HG02970 (cell line): Measurements from ENCODE around the gene ADRM1.

Source experiments
- ATAC-seq: cut with Tn5 transposase; IDR thresholded peaks from one replicate; pipeline ENCODE4 v1.9.1; 2021; ENCODE audit warnings: mild to moderate bottlenecking, moderate library complexity, moderate number of reproducible peaks; ENCODE audit not compliant: unreplicated experiment, low FRiP score

ADRM1 gene

DNA sequence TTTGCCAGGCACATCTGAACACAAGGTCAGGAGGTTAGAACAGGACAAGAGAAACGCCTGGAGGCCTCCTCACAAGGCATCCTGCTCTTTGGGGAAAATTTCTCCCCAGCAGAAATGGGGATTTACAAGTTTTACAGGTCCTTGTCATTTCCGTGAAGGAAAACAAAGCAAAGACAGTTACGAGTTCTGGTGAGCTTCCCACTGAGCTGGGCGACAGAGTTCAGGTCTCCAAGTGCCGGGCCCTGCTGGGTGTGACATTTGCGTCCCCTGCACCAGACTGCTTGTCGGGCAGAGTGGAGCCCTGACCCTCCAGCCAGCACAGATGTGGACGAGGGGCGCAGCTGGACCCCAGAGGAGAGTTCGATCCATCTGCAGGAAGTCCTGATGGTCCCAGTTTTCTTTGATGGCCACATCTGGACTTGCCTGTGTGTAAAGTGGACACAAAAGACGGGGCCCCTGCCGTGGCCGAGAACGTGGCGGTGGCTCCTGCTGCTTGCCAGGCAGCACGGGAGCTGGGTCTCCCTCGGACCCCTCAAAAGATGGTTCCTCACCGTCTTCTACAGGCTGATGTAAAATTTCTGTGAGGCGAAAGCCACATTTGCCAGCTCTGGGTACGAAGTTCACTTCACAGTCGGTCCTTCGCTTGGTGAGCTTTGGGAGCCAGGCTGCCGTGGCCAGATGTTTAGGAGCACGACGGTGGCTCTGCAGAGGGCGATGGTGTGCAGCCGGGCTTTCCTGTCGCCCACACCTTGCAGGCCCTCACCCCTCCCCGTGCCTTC lies 5.2 kb upstream of the ADRM1 start:
- no peak for ATAC-seq

DNA sequence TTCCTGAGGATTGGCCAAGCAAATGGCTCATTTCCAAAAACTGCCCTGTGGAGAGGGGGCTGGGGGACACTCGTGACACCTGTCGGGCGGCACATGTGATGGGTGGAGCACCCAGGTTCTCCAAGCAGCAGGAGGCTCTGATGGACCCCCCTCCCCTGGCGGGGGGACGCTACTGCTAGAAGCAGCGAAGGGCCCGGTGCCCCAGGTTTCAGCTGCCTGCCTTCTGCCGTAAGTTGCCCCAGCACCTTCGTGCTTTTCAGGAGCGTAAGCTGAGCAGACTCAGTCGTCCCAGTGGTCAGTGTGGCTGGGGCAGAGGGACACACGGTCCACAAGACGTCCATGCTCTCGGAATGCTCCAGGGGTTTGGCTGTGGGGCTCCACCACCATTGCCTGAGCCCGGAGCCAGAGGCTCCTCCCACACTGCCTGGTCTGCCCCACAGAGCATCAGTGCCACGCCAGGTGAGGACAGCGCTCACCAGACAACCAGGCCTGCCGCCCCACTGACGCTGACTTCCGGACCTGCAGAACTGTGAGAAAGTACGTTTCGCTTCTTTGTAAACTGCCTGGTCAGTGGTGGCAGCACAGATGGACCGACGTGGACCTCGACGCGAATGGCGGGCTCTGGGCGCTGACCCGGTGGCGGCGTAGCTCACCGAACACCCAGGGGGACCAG lies 4.1 kb upstream of the ADRM1 start:
- ATAC-seq, result no peak

DNA sequence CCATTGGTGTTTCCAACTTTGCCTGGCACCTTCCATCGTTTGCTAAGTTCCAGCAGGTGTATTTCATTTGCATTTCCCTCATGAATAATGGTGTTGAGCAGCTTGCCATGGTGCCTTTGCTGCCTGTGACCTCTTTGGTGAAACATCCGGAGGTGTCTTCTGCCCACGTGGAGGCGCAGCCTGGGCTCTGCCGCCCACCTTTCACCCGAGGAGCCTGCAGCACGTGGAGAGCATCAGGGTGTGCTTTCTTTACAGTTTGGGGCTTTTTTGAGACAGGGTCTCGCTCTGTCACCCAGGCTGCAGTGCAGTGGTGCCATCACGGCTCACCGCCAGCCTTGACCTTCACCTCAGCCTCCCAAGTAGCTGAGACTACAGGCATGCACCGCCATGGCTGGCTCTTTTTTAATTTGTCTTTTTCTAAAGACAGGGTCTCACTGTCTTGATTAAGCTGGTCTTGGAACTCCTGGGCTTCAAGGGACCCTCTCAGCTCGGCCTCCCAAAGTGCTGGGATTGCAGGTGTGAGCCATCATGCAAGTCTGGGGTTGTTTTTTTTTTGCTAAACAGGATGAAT lies 3.0 kb upstream of the ADRM1 start:
- no peak for ATAC-seq

DNA sequence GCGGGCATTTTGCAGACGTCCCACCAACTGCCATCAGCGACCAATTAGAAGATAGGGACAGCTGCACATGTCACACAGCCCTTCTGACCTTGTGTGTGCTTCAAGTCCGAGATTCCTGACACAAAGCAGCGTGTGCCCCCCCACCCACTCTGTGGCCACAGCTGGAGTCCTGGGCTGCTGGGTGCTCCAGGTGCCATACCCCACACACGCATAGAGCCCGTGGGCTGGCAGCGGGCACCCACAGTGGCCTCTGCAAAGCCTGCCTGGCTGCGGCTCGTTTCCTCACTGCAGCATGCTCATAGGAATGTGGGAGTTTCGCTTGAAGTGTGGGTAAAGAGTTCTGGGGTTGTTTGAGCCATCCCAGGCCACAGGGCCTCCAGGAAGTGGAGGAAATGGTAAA lies 2.5 kb upstream of the ADRM1 start:
- no peak for ATAC-seq

DNA sequence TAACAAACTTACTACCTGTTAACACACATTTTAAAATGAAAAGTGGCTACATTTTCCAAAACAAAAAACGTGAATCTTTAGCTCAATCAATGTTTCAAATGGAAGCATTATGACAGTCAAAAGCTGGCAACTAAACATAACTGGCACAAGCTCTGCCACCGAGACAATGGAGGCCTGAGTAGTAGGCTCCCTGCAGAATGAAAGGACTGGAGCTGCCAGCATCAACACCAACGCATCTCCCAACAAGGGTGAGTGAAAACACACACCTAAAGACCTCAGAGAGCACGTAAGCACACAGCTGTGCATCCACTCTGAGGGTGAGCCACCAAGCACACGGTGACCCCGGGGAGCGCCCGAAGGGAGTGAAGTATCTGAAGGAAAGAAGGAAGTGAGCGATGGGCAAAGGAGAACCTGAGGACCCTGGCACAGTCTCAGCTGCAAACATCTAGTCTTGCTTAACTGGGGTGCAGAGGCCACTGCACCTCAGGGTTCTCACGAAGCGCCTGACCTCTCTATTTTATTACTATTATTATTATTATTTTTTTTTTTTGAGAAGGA lies 1.6 kb upstream of the ADRM1 start:
- ATAC-seq, result no peak

DNA sequence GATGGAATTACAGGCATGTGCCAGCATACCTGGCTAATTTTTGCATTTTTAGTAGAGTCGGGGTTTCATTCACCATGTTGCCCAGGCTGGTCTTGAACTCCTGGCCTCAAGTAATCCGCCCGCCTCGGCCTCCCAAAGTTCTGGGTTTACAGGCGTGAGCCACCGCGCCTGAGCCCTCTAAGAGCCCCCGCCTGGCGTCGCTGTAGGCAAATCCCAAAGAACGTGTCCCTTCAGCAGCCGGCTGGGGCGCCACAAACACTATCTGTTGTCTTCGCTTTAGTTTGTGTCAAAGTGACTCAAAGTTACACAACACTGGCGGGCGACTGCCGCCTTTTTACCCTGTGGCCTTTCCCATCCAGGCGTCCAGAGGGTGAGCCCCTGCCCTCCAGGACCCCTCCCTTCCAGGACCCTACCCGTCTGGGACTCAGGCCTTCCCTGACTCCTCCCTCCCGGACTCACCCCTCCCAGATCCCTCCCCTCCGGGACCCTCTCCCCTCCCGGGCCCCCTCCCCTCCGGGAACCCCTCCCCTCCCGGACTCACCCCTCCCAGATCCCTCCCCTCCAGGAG lies 940 bp upstream of the ADRM1 start:
- ATAC-seq, result peak; percentile 29

DNA sequence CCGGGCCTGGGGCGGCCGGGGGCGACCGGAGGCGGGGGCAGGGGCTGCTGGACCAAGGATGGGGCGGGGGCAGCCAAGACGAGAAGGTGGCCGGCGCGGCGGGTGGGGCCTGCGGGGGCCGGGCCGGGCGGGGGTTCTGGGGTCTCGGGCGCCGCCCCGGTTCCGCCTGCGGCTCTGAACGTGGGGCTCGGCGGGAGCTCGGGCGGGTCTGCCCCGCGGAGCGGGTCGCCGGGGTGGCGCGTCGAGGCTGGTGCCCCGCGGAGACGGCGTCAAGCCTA lies 204 bp downstream of the ADRM1 start:
- ATAC-seq, result no peak

DNA sequence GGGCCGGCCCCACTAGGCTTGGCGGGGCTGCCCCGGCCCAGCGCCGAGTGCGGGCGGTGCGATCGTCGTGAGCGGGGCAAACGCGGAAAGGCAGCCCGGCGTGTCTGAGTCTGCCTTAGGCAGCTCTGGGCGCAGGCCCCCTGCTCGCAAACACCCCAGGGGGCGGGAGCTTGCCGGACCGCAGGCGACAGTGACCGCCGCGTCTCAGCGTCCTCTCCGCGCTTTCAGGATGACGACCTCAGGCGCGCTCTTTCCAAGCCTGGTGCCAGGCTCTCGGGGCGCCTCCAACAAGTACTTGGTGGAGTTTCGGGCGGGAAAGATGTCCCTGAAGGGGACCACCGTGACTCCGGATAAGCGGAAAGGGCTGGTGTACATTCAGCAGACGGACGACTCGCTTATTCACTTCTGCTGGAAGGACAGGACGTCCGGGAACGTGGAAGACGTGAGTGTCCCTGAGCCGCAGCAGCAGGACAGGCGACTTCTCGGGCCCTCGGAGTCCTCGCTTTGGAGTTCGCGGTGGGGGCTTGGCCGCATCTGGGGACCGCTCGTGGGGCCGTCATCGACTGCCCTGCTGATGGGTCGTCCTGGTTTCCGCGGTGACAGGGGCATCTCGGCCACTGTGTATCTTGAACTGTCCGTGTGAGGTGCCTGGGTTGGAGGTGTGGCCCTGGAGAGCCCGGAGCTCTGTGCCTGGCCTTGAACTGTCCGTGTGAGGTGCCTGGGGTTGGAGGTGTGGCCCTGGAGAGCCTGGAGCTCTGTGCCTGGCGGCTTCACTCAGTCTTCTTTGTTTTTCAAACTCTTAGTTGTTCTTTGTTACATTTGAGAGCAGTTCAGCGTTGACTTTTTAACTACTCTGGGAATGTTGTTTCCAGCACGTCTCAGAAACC lies 786 bp downstream of the ADRM1 start:
- peak; percentile 6 for ATAC-seq

DNA sequence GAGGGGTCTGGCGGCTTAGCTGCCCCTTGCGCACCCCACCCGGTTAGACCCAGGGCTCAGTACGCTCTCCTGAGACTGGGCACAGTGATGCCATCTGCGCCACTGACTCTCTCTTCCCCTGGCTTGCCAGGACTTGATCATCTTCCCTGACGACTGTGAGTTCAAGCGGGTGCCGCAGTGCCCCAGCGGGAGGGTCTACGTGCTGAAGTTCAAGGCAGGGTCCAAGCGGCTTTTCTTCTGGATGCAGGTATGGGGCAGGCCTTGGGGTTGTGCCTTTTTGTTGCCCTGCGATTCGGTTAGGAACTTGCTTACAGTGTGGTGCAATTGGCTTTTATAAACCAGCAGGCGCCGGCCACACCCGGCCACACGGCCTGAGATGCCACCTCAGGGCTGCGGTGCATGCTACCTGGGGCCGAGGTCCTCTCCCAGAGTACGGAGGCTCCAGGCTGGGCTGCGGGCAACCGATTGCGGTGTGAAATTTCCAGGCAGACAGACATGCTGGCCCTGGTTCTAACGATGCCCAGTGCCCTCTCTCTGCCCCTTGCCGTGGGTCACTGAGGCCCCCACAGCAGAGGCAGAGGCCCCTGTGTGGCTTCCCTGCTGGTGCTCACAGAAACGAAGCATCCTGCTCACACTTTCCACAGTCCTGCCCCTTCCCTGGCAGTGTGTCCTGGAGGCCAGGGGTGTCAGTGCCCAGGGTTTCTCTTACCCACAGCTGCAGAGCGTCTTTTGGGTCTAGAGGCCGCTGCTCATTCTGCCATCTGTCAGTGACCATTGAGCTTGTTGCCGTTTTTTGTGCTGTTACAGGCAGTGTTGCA lies 1.7 kb downstream of the ADRM1 start:
- ATAC-seq, result no peak

DNA sequence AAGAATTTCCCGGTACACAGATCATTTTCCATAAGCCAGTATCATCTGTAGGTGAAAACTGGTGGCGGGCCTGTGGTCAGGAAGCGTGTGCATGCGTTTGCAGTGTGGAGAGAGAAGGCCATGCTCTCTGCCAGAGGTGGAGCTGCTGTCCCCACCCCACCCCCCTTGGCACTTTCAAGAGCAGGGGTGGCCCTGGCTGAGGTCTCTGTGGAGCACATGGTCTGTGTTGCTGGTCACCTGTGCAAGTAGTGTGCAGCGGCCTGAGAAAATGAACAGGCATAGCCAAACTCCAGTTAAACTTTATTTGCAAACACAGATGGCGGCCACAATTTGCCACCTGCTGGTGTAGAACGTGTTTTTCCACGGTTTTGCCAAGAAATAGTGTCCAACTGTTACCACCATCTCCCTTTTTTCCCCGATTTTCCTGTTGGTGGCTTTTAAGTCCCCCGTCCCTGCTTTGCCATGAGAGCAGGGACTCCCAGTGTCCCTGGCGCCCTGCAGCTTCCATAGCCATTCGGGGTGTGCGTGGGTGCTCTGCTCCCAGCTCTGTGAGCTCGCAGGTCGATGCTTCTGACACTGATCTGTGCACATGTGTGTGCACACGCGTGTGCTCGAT lies 2.5 kb downstream of the ADRM1 start:
- no peak for ATAC-seq

DNA sequence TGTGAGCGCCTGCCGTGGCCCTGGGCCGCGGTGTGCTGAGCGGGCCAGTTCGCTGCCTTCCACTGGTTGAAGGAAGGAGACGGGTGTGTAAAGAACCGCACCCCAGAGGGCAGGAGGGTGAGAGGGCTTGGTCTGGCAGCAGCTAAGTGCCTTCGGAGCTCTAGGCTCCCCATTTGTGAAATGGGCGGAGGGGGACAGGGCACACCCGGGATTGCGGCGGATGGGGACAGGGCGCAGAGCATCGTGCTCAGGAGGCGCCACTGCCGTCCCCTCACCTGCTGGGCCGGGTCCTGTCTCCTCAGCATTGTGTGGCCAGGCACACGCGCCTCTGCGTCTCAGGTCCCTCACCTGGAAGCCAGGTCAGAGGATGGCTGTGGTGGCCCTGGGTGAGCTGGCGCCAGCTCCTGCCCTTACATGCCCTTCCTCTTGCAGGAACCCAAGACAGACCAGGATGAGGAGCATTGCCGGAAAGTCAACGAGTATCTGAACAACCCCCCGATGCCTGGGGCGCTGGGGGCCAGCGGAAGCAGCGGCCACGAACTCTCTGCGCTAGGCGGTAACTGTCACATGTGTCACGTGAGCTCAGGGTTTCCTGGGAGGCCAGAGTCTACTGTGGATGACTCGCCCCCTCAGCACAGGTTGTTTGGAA lies 3.1 kb downstream of the ADRM1 start:
- no peak for ATAC-seq

DNA sequence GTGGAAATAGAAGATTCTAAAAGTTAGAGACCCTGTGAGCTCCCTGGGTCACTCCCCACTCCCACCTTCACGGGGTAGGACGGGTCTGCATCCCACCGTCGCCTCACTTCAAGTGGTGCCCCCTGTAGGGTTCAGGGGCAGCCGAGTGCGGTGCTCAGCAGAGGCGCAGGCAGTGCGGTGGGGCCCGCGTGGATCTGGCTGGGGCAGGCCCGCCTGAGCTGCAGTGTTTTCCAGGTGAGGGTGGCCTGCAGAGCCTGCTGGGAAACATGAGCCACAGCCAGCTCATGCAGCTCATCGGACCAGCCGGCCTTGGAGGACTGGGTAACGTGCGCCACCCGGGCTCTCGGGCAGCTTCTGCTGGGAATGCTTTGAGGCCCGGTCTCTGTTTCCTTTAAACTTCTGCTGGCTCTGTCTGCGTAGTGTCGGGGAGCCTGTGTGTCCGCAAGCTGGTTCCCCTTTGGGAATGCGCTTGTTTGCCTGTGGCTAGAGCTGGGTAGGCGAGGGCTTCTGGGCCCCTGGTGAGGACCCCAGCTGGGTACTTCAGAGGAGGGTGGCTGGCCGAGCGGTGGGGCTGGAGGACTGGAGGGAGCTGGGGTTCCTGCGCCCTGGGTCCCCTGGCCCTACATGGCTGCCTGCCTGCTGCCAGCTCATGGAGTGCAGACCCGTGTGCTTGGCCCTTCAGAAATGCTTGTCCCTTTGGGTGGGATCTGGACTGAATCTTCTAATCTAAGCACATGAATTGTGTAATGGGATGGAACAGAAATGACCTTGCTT lies 3.8 kb downstream of the ADRM1 start:
- ATAC-seq, result no peak

DNA sequence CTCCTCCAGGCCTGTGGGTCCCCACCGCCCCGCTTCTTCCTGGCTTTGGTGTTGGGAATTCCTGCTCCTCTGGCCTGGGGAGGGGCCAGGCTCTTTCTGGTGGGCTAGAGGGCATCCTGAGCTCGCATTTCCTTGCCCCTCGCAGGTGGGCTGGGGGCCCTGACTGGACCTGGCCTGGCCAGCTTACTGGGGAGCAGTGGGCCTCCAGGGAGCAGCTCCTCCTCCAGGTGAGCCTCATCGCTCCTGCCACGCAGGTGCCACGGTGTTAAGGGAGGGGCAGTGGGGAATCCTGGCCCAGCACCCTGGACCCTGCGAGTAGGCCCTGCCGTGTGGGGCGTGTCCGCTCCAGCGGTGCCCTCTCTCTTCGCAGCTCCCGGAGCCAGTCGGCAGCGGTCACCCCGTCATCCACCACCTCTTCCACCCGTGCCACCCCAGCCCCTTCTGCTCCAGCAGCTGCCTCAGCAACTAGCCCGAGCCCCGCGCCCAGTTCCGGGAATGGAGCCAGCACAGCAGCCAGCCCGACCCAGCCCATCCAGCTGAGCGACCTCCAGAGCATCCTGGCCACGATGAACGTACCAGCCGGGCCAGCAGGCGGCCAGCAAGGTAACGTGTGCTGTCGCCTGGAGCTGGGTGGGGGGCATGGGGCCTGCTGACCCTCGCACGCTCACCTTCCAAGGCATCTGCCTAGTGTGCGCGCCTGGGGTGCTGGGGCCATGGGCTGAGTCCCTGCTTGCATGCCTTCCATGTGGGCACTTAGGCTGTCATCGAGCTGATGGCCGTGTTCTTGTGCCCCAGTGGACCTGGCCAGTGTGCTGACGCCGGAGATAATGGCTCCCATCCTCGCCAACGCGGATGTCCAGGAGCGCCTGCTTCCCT lies 4.7 kb downstream of the ADRM1 start:
- ATAC-seq, result no peak

DNA sequence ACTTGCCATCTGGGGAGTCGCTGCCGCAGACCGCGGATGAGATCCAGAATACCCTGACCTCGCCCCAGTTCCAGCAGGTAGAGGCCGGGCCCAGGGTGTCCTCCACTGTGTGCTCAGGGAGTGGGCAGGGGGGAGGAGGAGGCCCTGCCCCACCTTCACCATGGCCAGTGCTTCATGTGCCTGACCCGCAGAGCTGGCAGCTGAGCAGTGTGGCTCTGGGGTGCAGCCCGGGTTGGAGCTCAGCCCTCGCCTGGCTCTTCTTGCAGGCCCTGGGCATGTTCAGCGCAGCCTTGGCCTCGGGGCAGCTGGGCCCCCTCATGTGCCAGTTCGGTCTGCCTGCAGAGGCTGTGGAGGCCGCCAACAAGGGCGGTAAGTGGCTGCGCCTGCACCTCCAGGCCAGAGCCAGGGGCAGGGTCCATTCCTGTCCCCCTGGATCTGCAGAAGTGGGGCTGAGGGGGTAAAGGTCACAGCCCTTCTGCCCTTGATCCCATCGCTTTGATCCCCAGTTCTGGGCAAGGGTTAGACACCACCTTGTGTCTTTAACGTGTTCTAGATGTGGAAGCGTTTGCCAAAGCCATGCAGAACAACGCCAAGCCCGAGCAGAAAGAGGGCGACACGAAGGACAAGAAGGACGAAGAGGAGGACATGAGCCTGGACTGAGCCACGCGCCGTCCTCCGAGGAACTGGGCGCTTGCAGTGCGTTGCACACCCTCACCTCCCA lies 5.5 kb downstream of the ADRM1 start:
- no peak for ATAC-seq

DNA sequence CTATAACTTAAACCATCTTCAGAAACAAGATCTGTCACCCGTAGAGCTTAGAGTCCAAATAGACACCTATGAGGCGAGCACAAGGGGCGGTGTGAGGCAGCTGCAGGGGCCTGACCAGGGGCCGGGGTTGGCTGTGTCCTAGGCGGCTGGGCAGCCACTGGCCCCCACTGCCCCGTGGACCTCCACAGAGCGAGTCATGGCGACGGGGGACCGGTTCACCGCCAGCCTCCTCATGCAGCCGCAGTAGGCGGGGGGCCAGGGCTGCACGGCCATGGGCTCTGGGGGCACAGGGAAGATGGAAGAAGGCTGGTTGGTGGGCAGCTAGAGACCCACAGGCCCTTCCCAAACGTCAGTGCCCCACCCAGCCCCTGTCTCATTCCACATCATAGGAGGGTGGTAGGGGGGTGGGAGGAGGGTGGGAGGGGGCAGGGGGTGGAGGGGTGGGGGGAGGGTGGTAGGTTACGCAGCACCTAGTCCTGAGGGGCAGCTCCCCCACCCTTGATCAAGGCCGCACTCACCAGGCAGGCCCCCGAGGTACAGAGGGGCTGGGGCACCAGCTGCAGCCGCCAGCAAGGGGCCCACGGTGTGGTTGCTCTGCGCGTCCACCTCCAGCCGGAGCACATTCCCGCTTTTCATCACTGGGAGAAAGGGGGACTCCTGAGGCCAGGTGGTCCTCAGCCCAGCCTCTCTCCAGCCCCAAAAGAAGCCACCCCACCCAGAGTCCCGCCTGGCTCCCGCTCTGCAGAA lies 6.6 kb downstream of the ADRM1 start:
- ATAC-seq, result no peak
